HG03095 (cell line): ENCODE data around the gene METAP1D.
"Not testable (repeated sequence)": the region's sequence is repeated elsewhere in the genome, so short reads cannot be mapped to it uniquely, and the experiment has no call there.

Experiments
- ATAC-seq: cut with Tn5 transposase; IDR thresholded peaks from one replicate; pipeline ENCODE4 v1.9.1; 2021; ENCODE audit warnings: moderate library complexity; ENCODE audit not compliant: unreplicated experiment

Gene METAP1D

GRCh38 chr2:172100935-172101820 is 101.4 kb downstream of the METAP1D start:
- ATAC-seq: no peak

GRCh38 chr2:172101821-172102390 is 102.2 kb downstream of the METAP1D start:
- no peak for ATAC-seq

GRCh38 chr2:172102391-172103359 is 102.9 kb downstream of the METAP1D start, which contains the start of gene DLX2:
TSS of gene DLX2 (minus strand) at chr2:172102900. CDS start at chr2:172102538, 362 bp downstream.
- ATAC-seq: peak; percentile 72

GRCh38 chr2:172103471-172104272 is 103.9 kb downstream of the METAP1D start:
- no peak for ATAC-seq

GRCh38 chr2:172105471-172106107 is 105.8 kb downstream of the METAP1D start:
- ATAC-seq: no peak

DNA sequence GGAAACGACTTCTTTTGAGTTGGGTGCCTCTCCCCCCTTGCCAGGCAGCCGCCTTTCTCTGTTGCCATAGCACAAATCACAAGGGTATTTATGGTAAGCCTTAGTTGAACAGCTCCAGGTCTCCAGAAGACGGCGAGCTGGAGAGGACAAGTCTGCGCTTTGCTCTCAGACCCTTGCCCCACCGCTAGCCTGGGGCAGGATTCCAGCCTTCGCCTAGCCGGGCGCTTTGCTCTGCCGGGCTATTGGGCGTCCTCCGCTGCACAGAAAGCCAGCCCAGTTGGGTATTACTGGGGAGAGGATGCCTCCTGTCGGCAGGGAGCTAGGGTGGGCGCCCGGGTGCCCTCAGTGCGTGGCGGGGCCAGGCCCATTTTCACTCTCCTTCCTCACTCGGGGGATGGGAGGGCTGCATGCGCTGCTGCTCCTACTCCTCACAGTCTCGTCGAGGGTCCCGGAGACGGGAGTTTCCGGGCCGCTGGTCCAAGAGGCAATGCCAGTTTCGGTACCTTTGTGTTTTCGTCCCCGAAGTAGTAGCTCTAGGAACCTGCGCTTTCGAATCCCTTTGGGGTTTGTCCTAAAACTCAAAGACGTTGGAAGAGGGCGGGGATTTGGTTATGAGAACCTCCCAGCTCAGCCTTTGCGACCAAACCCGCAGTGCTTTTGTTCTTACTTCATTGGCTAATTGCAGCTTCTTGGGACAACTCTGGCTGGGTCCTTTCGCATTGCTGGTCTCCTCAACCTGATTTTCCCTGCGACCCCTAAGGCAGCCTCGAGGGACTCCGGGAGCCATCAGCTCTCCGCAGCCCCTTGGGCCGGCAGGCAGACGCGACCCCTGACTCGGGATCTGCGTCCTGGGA is 106.6 kb downstream of the METAP1D start:
- ATAC-seq: no peak

DNA sequence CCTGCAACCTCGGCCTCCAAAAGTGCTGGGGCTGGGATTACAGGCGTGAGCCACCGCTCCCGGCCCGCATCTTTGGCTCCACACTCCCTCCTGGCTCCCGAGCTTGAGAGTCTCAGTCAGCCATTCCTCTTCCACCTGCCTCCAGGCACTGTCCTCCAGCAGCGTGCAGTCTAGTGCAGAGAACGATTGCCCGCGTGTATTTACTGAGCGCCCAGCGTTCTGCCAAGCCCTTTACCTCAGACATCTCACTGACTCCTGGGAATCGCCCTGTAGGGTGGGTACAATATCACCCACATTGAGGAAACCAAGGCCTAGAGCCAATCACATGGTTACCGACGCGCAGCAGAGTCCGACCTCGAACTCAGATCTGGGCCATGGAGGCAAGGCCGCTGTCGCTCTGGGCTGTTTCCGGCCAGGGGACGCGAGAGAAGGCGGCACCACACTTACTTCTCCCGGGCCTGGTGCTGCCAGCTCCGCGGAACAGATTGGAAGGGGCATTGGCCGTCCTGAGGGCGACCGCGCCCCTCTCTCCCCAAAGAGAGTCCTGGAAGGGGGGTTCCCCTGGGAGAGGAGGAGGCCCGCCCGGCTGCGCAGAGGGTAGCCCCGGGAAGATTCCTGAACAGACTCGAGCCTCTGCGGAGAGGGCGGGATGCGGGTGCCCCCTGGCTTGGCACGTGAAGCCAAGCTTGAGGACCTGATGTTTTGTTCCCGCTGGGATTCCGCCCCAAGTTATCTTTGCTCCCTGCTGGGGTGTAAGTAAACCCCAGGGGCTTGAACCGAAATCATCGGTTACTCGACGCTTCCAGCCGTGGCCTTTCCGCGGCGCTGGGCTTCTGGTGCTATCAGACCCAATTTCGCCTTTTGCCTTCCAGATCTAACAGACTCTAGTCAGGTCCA is 108.2 kb downstream of the METAP1D start:
- ATAC-seq: no peak

GRCh38 chr2:172108587-172108930 is 108.8 kb downstream of the METAP1D start:
- ATAC-seq: no peak

DNA sequence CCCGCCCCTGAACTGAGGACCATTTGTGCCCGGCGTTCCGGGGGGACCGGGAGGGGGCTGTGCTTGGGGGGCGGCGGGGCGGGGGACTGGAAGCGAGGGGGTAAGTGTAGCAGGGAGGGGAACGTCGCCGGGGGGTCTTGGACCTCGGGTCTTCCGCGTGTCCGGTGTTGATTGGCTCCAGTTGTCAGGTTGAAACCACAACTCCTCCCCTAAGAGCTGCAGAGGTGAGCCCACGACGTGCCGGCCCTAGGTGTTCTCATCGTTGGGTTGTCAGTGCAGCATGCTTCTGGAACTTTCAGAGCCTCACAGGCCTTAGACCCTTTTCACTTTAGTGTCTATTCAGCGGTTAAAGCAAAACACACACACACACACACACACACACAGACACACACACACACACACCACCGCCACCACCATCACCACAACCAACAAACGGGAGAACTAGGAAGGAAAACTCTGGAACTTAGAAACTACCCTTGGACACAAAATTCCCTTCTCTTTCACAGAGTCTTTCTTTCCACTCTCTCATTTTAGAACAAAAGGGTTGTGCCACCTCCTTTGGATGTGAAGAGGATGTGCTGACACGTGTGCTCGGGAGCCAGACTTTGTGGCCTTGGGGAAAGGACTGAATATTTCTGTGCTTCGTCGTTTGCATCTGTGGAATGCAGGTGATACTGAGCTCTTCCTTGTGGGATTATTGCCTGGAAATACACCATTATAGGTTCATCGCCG is 109.7 kb downstream of the METAP1D start:
- ATAC-seq: no peak

GRCh38 chr2:172109988-172110811 is 110.4 kb downstream of the METAP1D start:
- ATAC-seq: no peak

DNA sequence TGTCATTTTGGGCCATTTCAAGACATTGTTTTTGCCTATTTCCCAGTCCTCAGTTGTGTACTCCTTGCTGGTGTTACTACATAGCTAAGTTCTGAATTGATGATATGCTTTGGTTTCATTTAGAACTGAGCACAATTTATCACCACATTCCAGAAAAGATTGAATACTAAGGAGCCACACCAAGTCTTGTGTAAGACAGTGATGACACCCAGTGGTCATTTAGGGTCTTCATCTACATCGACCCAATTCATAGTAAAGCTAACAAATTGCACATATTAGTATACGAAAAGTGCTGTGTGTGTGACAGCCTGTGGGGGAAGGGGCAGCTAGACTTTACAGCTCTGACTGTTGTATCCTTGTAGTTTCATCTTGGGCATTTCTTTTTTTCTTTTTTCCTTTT is 113.9 kb downstream of the METAP1D start:
- no peak for ATAC-seq

- not testable (repeated sequence) for ATAC-seq
Observed at GRCh38 chr2:172114176-172114575, 114.4 kb downstream of the METAP1D start.

GRCh38 chr2:172114579-172114978 is 114.8 kb downstream of the METAP1D start:
- no peak for ATAC-seq

- no peak for ATAC-seq
Observed at GRCh38 chr2:172116107-172116506, 116.4 kb downstream of the METAP1D start.

DNA sequence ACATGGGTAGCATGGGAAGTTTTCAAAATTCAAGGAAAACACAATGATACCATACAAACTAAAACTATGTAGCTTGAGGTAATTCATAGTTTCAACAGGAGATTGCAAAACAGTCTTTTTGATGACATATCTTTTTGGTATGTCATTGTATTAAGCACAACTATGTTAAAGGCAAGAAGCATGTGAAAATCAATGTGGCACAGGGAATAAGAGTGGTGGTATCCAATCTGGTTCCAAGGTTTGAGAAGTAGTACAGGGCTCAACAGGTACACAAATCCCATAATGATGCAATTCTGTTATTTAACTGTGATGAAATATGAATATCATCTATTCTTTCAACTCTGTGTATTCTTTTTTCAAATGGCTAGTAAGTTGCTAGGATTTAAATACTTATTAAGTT is 119.3 kb downstream of the METAP1D start:
- ATAC-seq: no peak

GRCh38 chr2:172120118-172120517 is 120.4 kb downstream of the METAP1D start:
- ATAC-seq: no peak
